A673 (cell line): ENCODE measurements around the gene SOX11. TPM values are rescaled to one million over a fixed set of nuclear protein-coding genes. Genes with fewer than 3 reads are reported as not detected.

Experiments used
- BruUV-seq: library from RNA; stranded (reverse); fragments of 400-500 nt; replicated peaks from 2 replicates; lab custom pipeline; 2021; lab: Mats Ljungman, UMichigan
- CTCF ChIA-PET: fragments of 300-600 bp; sonication (Branson Sonifier 250); formaldehyde crosslinking; loops from one replicate; lab custom pipeline; 2022; ENCODE audit warnings: antibody characterized with exemption; lab: Charles Lee
- POLR2A ChIA-PET: fragments of 300-600 bp; sonication (Branson Sonifier 250); formaldehyde crosslinking; loops from one replicate; lab custom pipeline; 2022; ENCODE audit warnings: antibody characterized with exemption; ENCODE audit not compliant: low non-redundant PET; lab: Charles Lee
- DNase-seq: peaks from one replicate; pipeline ENCODE4 v3.0.0-alpha.2; 2015; ENCODE audit warnings: low spot score
- H3K27ac ChIP-seq: fragments of 200-600 bp; sonication (generic); 2 replicates; pipeline ENCODE4 v1.5.1; 2016; ENCODE audit warnings: mixed run types, low read depth, mild to moderate bottlenecking, mixed read lengths, antibody characterized with exemption, low read length; ENCODE audit not compliant: poor library complexity, severe bottlenecking
- H3K27me3 ChIP-seq: fragments of 200-600 bp; sonication (generic); replicated peaks from 2 replicates; pipeline ENCODE4 v1.6.1; 2017; ENCODE audit warnings: mixed run types, low read depth, mild to moderate bottlenecking, mixed read lengths, antibody characterized with exemption, low read length; ENCODE audit not compliant: insufficient read depth, poor library complexity
- H3K36me3 ChIP-seq: fragments of 200-600 bp; sonication (generic); 2 replicates; pipeline ENCODE4 v1.6.1; 2016; ENCODE audit warnings: mixed run types, mild to moderate bottlenecking, mixed read lengths, antibody characterized with exemption, low read length; ENCODE audit not compliant: insufficient read depth, poor library complexity, severe bottlenecking
- H3K4me1 ChIP-seq: fragments of 200-600 bp; sonication (generic); 2 replicates; pipeline ENCODE4 v1.6.1; 2017; ENCODE audit warnings: mixed run types, mild to moderate bottlenecking, mixed read lengths, antibody characterized with exemption, low read length; ENCODE audit not compliant: insufficient read depth, poor library complexity, severe bottlenecking
- H3K4me3 ChIP-seq: fragments of 200-600 bp; sonication (generic); 2 replicates; pipeline ENCODE4 v1.5.1; 2016; ENCODE audit warnings: low read depth, mixed run types, mild to moderate bottlenecking, mixed read lengths, low read length; ENCODE audit not compliant: poor library complexity, severe bottlenecking
- H3K9me3 ChIP-seq: fragments of 200-600 bp; sonication (generic); 2 replicates; pipeline ENCODE4 v1.6.1; 2016; ENCODE audit warnings: mixed run types, low read depth, mild to moderate bottlenecking, mixed read lengths, antibody characterized with exemption, low read length; ENCODE audit not compliant: poor library complexity, severe bottlenecking
- EZH2 ChIP-seq: fragments of 200-600 bp; sonication (generic); IDR thresholded peaks from 2 replicates; pipeline ENCODE4 v1.6.1; 2017; ENCODE audit warnings: borderline replicate concordance, low read depth, mild to moderate bottlenecking, mixed read lengths, antibody characterized with exemption, low read length; ENCODE audit not compliant: poor library complexity, severe bottlenecking
- intact Hi-C: fragments of 100-400 bp; cut with micrococcal nuclease; formaldehyde crosslinking; loops from one replicate; pipeline ENCODE4 v1.10.0; 2022; ENCODE audit not compliant: unreplicated experiment
- total RNA-seq: library from RNA; stranded (reverse); gene quantifications from 2 replicates; pipeline ENCODE4 v1.2.3, GENCODE V29; 2021
- TF ChIP-seq, protein P1 (sequence below): fragments of 300-800, 200-600 bp; sonication (generic); conservative IDR thresholded peaks from 2 replicates; pipeline ENCODE4 v1.5.1; 2017; ENCODE audit warnings: low read depth, mild to moderate bottlenecking, antibody characterized with exemption, low read length, moderate library complexity, mixed read lengths

Gene SOX11
- total RNA-seq, 1 experiment from 2014 or later: 73.9 TPM

DNA sequence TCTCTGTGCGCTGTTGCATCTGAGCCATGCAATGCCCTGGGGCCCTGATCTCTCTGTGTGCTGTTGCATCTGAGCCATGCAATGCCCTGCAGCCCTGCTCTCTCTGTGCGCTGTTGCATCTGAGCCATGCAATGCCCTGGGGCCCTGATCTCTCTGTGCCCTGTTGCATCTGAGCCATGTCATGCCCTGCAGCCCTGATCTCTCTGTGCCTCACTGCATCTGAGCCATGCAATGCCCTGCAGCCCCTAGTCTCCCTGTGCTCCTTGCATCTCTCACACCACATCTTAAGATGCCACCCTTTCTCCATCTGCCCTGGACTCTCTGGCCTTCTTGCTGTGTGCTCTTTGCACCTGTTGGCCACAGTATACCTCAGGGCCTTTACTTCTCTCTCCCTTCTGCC, 56.2 kb downstream of the SOX11 start:
- no peaks in the 10 kb centered on the region for H3K27me3 ChIP-seq
- H3K36me3 ChIP-seq: no peaks in the 10 kb centered on the region
- no peak overlapping the region for H3K27ac ChIP-seq
- H3K9me3 ChIP-seq: no peaks in the 10 kb centered on the region
- DNase-seq: no peak
- no peak overlapping the region for H3K4me3 ChIP-seq
- TF ChIP-seq EZH2: no peak
- TF ChIP-seq, protein P1, sequence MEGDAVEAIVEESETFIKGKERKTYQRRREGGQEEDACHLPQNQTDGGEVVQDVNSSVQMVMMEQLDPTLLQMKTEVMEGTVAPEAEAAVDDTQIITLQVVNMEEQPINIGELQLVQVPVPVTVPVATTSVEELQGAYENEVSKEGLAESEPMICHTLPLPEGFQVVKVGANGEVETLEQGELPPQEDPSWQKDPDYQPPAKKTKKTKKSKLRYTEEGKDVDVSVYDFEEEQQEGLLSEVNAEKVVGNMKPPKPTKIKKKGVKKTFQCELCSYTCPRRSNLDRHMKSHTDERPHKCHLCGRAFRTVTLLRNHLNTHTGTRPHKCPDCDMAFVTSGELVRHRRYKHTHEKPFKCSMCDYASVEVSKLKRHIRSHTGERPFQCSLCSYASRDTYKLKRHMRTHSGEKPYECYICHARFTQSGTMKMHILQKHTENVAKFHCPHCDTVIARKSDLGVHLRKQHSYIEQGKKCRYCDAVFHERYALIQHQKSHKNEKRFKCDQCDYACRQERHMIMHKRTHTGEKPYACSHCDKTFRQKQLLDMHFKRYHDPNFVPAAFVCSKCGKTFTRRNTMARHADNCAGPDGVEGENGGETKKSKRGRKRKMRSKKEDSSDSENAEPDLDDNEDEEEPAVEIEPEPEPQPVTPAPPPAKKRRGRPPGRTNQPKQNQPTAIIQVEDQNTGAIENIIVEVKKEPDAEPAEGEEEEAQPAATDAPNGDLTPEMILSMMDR: no peak
- intact Hi-C loops: no loop called here
- CTCF ChIA-PET: no interaction called here
- no TSS peak for BruUV-seq
- POLR2A ChIA-PET: no interaction called here
- no peaks in the 10 kb centered on the region for H3K4me1 ChIP-seq

- BruUV-seq: no TSS peak
Observed at GRCh38 chr2:5748946-5749345, 56.8 kb downstream of the SOX11 start.

DNA sequence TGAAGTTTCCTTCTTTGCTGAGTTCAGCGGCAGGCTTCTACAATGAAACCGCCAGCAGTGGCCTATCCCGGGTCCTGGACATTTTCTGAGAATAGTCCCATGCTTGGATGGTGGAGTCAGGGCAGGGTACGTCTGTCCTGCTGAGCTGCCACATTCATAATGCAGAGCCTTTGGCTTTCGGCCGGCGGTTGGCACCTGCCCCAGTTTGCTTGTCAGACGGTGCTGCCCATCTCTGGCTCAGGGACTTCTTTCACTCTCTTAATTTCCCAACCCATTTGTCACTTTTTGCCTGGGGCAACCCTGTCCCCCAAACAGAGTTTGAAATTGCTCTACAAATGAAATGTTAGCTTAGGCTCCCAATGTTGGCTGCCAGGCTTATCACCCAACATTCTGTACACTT, 57.2 kb downstream of the SOX11 start:
- BruUV-seq: no TSS peak
- DNase-seq: no peak
- Histone ChIP-seq H3K4me1 (no peaks in the 10 kb centered on the region), H3K27ac (no peak overlapping the region), H3K4me3 (no peak overlapping the region), H3K27me3 (no peaks in the 10 kb centered on the region), H3K9me3 (no peaks in the 10 kb centered on the region), H3K36me3 (no peaks in the 10 kb centered on the region)
- intact Hi-C loops: no loop called here
- CTCF ChIA-PET: no interaction called here
- no peak for TF ChIP-seq EZH2
- TF ChIP-seq, protein P1: no peak
- POLR2A ChIA-PET: no interaction called here

More at GRCh38 chr2:5748946-5749345, 56.8 kb downstream of the SOX11 start:
- Histone ChIP-seq H3K4me3 (no peak overlapping the region), H3K27ac (no peak overlapping the region), H3K36me3 (no peaks in the 10 kb centered on the region), H3K27me3 (no peaks in the 10 kb centered on the region), H3K4me1 (no peaks in the 10 kb centered on the region), H3K9me3 (no peaks in the 10 kb centered on the region)
- intact Hi-C loops: no loop called here
- ChIA-PET CTCF (no interaction called here), POLR2A (no interaction called here)
- TF ChIP-seq, protein P1: no peak
- no peak for TF ChIP-seq EZH2
- no peak for DNase-seq
